Activated CD4-positive, alpha-beta T cell treated with anti-CD3 and anti-CD28 coated beads, Interleukin-2, amount 50 U/mL, for 24 hours (primary cell): ENCODE results near the gene METTL23.
A peak's percentile ranks its signal among the peaks of the same experiment; 100 is the strongest.
"Not testable (repeated sequence)": the region's sequence is repeated elsewhere in the genome, so short reads cannot be mapped to it uniquely, and the experiment has no call there.

ENCODE experiments used
- DNase-seq, 2 donors: peaks; one replicate each; pipeline ENCODE4 v3.0.0-alpha.2; 2020; ENCODE audit warnings: low read depth in 1 of 2, low spot score in 1 of 2

METTL23 gene

GRCh38 chr17:76734080-76734840 is 7.6 kb downstream of the METTL23 start:
- no peak for DNase-seq

- DNase-seq: no peak
Measured at GRCh38 chr17:76735006-76735405, 8.4 kb downstream of the METTL23 start.

GRCh38 chr17:76735586-76736348 is 9.1 kb downstream of the METTL23 start:
- DNase-seq: no peak

- DNase-seq: peak; percentile 37 to 46
Measured at GRCh38 chr17:76736349-76737081, 9.9 kb downstream of the METTL23 start.

GRCh38 chr17:76737082-76737675 is 10.5 kb downstream of the METTL23 start, which contains the start of gene SRSF2:
Gene SRSF2, minus strand, starts transcription at chr17:76737331. Its CDS starts 171 bp downstream, at chr17:76737160.
- peak; percentile 97 for DNase-seq

GRCh38 chr17:76737676-76738467 is 11.2 kb downstream of the METTL23 start, which contains the start of gene MFSD11:
Gene MFSD11, plus strand, starts transcription at chr17:76738119. Its CDS starts 234 bp downstream, at chr17:76738353.
- DNase-seq: peak; percentile 87 to 89

- no peak for DNase-seq
Measured at GRCh38 chr17:76738468-76738850, 11.8 kb downstream of the METTL23 start.

- not testable (repeated sequence) for DNase-seq
Measured at GRCh38 chr17:76739568-76740115, 13.0 kb downstream of the METTL23 start.

GRCh38 chr17:76740329-76741118 is 13.9 kb downstream of the METTL23 start:
- no peak for DNase-seq

- no peak for DNase-seq
Measured at GRCh38 chr17:76742958-76743357, 16.3 kb downstream of the METTL23 start.

GRCh38 chr17:76744747-76745146 is 18.1 kb downstream of the METTL23 start:
- DNase-seq: no peak

GRCh38 chr17:76745785-76746184 is 19.1 kb downstream of the METTL23 start:
- DNase-seq: not testable (repeated sequence)

- no peak for DNase-seq
Measured at GRCh38 chr17:76747716-76748363, 21.2 kb downstream of the METTL23 start.

- no peak for DNase-seq
Measured at GRCh38 chr17:76748657-76749056, 22.0 kb downstream of the METTL23 start.

- DNase-seq: no peak
Measured at GRCh38 chr17:76751416-76751993, 24.9 kb downstream of the METTL23 start.

- DNase-seq: no peak
Measured at GRCh38 chr17:76752006-76752405, 25.4 kb downstream of the METTL23 start.

GRCh38 chr17:76753061-76753961 is 26.7 kb downstream of the METTL23 start:
- no peak for DNase-seq
